Erythroblast (primary cell): Measurements from ENCODE around the gene HEATR3.

Experiments
- GATA1 ChIP-seq: IDR thresholded peaks from 2 replicates; pipeline ENCODE4 v1.6.1; 2011; ENCODE audit warnings: low read depth, mild to moderate bottlenecking, control low read depth, low read length, moderate library complexity
- POLR2A ChIP-seq: IDR thresholded peaks from 2 replicates; pipeline ENCODE4 v1.6.1; 2011; ENCODE audit warnings: mild to moderate bottlenecking, low read length

DNA sequence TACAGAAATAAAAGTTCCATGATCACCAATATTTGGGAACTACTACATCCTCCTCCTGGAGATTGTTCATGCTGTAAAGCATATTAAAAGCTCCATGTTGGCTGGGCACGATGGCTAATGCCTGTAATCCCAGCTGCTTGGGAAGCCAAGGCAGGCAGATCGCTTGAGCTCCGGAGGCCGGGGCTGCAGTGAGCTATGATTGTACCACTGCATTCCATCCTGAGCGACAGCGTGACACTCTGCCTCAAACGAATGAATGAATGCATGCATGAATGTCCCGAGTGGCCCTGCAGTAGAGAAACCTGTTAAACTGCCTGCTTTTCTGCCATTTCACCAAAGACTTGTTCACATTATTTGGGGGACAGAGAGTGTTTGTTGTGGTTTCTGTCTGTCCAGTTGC lies 25.8 kb upstream of the HEATR3 start:
- TF ChIP-seq POLR2A (no peak), GATA1 (no peak)
